HG02678 (cell line): ENCODE results near the gene KRABD2.
A peak's percentile ranks its signal among the peaks of the same experiment; 100 is the strongest.
"Not testable (repeated sequence)": the region's sequence is repeated elsewhere in the genome, so short reads cannot be mapped to it uniquely, and the experiment has no call there.

Experiments used
- ATAC-seq: cut with Tn5 transposase; IDR thresholded peaks from one replicate; pipeline ENCODE4 v1.9.1; 2021; ENCODE audit warnings: mild to moderate bottlenecking, moderate library complexity; ENCODE audit not compliant: unreplicated experiment

Gene KRABD2

DNA sequence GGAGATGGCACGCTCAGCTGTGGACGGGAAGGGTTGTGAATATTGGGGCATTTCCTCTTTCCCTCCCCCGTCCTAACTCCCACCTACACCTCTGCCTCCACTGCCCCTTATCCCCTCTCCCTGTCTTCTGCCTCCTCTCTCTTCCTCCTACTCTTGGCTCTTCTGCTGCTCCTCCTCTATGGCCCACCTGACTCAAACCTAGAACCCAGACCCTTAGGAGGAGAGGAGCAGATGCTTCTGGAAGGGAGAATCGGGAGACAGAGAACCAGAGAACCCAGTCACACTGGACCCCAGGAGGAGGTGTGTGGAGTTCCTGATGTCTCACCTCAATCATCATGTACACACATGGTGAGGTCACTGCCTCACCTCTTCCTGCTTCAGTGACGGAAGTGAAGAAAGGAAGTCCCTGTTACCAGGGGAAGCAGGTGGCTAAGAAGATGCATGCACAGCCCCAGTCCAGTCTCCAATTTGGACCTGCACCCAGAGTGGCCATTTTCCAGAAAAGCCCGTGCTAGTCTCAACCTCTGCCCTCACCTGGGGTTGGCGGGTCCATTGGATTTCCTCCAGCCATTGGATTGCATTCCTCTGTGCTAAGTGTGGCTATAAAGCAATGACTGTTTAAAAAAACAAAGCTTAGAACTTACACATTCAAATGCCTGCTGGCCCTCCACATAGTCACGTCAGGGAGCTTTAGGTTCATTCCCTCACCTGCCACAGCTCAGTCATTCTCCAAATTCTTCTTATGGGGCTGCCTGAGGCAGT, 17.1 kb upstream of the KRABD2 start:
- no peak for ATAC-seq

DNA sequence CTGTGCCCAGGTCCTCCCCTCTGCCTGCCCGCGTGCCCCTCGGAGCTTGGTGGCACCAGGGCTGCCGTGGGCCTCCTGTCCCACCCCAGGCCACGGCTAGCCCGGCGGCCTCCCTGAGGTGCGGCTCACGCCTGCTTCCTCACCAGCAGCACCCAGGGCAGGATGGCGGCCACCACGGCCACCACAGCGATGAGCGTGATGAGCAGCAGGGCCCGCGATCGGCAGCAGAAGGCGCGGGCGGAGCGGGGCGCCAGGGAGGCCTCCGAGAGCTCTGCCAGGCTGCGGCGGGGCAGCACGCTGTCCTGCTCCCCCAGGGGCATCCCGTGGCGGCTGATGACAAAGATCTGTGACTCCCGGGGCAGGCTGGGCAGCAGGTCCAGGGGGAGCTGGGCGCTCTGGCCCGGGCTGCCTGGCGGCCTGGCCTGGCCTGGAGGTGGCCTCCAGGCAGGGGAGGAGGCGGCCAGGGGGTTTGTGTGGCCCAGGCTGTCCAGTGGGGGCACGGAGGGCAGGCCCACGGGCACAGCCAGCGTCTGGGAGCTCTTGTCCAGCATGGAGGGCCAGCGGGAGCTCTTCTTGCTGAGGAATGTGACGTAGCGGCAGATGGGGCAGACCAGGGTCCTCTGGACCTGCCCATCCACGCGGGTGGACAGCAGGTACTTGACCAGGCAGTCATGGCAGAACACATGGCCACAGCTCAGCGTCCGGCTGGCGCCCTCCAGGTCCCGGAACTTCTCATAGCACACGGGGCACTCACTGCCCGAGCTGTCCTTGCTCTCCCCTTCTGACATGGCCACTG, 16.4 kb upstream of the KRABD2 start:
- ATAC-seq = no peak

DNA sequence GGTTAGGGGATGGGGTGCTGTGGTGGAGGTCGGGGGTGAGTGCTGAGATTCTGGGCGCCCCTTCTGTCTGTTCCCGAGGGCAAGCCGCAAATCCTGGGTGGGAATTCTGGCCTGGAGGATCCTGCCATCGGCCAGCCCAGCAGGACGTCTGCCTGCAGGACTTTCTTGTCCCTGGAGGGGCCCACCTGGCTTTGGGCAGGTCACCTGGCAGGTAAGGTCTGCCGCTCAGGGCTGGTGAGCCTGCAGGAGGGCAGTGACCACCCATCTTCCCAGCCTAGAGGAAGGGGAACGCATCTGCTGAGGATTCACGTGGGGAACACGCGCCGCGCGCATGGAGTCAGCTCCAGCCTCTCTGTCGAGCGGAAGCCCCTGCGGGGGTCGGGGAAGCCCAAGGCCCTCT, 15.8 kb upstream of the KRABD2 start:
- no peak for ATAC-seq

DNA sequence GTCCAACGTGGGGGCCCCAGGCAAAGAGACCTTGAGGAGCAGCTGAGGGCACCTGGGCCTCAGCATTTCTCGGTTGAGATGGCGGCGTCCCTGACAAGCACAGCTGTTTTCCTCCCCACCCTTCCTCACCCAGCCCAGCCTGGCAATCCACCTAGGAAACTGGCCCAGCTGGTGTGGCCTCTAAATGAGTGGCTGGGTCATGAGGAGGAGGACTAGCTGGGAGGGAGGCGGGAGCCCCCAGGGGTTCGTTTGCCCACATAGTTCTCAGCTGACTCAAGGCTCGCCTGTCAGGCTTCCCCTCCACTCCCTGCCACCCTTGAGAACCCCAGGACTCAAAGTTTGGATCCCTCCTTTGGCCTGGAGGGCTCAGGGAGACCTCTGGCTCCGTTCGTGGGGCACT, 15.2 kb upstream of the KRABD2 start:
- ATAC-seq = no peak

DNA sequence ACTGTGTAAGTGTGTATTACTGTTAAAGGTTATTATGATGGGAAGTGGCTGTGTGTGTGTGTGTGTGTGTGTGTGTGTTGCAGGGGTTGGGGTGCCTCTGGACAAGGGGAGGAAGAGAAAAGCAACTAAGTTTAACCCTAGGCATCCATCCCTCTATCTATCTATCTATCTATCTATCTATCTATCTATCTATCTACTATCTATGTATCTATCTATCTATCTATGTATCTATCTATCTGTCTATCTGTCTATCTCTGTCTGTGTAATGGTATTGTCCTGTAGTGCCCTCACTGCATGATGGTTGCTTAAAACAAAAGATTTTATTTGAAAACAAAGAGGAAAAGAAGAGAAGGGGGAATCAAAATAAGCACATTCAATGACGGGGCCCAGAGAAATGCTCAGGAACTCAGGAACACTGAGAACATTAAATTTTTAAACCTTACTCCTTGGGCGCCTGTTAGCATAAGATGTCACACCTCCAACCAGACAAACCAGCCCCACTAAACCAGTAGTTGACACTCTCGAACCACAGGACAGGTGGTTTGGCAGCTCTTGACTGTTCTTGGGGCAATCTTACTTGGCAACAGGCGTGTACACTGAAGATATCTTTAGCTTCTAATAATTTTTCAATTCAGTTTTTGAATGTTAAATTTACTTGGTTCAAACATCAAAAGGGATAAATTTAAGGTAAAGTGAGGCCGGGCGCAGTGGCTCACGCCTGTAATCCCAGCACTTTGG, 11.6 kb upstream of the KRABD2 start:
- ATAC-seq = no peak

DNA sequence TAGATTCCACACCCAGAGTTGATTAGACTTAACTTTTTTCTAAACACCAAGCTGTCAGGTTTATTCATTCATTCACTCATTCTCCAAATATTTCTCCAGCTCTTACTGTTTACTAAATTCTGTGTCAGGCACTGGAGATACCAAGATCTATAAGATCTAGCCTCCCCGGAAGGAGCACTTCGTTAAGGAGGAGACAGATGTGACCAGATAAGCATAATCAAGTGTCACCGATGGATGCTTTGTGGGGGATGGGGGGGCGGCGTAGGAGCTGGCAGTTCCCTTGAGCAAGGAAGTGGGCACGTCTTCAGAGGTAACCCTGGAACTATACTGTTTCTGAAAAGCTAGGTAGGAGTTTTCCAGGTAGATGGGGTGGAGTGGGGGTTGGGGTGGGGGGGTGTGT, 10.3 kb upstream of the KRABD2 start:
- no peak for ATAC-seq

DNA sequence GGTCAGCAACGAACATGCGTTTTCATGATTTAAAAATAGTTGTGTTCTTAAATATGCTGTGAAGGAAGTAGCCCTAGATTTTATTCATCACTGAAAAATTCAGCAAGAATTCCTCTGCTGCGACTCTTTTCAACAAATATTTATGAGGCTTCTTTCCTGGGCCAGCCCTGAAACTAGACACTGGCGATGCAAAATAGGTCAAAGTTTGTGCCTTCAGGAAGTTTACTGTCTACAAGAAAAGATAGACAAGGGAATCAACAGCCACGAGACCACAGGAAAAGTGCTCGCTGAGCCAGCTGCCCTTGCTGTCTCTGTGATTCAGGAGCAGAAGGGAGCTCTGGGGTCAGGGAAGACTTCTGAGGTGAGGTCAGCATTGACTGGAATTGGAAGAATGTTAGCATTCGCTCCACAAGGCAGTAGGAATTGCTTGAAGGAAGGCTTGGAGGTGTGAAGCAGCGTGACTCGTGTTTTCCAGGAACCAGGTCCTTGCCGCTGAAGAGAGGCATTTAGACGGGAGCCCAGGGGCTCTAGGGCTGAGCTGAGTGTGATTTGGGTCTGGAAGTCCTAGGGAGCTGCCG, 8.4 kb upstream of the KRABD2 start:
- no peak for ATAC-seq

DNA sequence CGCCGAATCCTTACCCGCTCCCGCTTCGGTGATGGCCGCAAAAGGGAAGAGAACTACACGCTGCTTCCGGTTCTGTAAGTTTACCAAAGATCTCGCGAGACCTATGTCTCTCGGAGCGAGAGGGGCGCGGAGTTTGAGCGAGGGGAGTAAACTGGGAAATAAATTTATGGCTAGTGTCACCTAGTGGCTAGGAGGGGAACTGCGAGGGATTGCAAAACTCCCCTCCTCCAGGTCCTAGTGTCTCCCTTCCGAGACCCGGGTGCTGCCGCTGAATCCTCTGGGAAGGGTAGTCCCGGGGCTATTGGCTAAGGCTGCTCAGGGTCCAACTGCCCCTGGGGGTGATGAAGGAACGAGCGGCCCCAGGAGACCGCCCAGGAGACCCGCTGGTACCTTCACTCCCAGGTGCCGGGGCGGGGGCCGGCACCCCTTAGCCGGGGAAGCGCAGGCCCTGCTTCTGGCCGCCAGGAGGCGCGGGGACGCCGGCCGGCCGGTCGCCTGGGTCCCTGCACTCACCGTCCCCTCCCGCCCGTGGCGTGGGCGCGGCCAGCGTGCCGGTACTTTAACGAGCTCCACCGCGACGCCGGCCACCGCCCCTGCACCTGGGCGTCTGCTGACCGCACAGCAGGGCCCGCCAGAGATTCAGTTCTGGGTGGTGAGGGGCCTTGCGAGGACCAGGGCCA, 6.8 kb upstream of the KRABD2 start, which contains the start of gene RPL26:
Gene RPL26, minus strand, starts transcription at position 51 of the 680 bp plus-strand sequence. CDS start 883 bp downstream, outside the sequence.
- peak; percentile 89 for ATAC-seq

DNA sequence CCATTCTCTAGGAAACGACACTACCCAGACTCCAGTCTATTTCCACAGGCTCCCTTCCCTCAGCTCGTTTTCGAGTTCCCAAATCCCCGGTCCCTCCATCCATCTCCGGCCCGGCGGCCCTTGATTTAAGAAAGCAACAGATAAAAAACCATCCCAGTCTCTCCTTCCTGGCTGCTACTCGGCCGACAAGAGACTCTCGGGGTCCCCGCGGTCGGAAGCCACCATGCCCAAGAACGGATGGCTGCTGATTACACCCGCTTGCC, 6.3 kb upstream of the KRABD2 start:
- ATAC-seq = no peak

DNA sequence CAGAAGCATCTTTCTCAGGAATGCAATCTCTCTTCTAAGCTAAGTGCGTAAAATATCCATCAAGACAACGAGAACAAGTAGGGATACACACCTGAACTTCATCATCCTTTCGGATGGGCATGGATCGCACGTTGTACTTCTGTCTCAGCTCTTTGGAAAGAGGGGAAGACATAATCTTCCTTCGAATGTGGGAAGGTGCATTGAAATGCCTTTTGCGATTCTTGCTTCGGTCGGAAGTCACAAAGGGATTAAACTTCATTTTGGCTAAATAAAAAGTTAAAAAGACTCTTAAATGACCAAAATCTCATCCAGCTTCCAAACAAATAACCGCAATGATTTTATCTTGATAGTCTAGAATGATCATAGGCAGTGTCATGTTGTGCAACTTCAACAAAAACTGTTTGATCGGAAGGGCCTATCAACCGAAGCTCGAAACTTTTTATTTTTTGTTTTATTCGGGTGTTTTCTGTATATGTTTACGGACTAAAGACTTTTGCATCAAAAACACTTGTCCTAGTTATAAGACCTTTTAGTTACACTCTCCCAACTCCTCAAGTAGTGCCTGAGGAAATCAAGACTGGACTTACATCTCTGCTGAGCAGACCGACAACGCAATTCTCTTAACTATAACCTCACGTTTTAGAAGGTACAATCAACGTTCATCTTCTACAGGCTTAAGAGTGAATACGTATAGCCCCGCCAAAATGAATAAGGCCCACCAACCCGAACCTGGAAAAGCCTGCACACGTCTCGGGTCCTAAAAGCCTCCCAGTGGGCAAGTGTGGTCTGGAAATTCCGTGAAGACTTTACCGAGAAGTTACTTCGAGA, 5.8 kb upstream of the KRABD2 start:
- ATAC-seq = no peak

DNA sequence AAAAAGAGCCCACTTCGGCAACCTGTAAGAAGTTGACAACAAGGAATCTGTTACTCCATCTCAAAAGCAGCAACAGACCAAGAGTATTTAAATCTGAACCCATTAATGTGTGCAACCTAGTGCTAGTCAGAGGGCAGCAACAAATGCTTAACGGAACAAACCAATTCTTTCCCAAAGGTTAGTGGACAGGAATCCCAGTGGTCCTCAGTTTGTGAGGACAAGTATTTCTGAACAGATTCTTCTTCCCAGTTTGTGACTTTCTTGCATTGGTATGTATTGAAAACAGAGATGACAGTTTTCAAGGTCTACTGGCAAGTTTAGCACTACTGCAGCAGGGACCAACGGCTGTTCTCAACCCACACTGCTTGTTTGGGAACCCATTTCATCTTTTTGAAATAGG, 3.5 kb upstream of the KRABD2 start:
- no peak for ATAC-seq

DNA sequence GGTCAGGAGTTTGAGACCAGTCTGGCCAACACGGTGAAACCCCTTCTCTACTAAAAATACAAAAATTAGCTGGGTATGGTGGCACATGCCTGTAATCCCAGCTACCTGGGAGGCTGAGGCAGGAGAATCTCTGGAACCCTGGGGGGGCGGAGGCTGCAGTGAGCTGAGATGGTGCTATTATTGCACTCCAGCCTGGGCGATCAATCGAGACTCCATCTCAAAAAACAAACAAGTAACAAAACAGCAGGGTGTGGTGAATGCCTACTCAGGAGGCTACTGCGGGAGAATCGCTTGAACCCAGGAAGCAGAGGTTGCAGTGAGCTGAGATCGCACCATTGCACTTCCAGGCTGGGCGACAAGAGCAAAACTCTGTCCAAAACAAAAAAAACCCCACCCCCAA, 1.6 kb upstream of the KRABD2 start:
- ATAC-seq = not testable (repeated sequence)

DNA sequence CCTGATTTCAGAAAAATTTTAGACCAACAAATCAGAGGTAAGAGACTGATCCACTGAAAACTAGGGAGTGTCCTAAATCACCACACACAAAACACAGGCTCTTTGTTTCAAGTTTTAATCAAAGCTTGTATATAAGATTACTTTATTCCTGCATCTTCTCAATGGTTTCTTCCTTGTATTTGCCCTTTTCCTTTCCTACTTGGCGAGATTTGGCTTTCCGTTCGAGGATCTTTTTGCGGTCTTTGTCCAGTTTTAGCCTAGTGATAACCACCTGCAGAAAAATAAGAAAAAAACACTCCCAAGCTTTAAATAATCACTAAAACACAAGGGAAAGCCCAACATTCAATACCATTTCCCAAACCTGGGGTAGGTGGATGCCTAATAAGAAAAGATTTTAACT, 918 bp upstream of the KRABD2 start:
- no peak for ATAC-seq

DNA sequence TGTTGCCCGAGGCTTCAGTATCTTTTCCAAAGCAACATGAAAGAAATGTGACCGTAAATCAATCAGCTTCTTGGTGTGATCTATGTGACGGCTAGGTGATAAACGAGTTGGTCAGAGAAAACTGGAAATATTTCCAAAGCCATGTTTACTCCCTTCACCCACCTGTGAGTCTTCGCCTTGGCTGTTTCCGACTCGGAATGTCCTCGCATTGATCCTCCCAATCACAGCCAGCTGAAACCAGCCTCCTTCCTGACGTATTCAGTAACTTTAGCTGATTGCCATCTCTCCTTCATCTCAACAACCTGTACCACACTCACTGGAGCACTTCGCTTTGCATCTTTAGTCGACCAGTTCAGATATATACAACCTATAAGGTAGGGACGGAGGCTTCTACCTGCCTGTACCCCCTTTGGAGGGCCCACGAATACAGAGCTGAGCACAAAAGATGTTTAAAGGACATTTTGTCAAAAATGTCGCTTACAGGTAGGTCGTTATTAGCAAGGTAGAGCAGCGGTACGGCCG, 705 bp downstream of the KRABD2 start:
- ATAC-seq = no peak

DNA sequence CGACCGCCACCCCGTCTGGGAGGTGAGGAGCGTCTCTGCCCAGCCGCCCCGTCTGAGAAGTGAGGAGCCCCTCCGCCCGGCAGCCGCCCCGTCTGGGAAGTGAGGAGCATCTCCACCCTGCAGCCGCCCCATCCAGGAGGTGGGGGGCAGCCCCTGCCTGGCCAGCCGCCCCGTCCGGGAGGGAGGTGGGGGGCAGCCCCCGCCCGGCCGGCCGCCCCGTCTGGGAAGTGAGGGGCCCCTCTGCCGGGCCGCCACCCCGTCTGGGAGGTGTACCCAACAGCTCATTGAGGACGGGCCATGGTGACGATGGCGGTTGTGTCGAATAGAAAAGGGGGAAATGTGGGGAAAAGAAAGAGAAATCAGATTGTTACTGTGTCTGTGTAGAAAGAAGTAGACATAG, 2.6 kb downstream of the KRABD2 start:
- ATAC-seq = not testable (repeated sequence)

DNA sequence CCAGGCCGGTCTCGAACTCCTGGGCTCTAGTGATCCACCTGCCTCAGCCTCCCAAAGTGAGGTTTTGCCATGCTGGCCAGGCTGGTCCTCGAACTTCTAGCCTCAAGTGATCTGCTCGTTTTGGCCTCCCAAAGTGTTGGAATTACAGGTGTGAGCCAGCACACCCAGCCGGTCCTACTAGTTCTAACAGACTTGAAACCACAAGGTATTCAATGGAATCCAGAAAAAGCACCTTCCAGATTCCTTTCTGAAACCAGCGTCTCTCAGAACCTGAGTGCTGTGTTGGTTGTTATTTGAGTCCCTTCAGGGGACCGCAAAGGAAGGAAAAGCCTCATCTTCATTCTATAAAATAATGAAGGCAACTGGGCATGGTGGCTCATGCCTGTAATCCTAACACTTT, 4.1 kb downstream of the KRABD2 start:
- no peak for ATAC-seq

DNA sequence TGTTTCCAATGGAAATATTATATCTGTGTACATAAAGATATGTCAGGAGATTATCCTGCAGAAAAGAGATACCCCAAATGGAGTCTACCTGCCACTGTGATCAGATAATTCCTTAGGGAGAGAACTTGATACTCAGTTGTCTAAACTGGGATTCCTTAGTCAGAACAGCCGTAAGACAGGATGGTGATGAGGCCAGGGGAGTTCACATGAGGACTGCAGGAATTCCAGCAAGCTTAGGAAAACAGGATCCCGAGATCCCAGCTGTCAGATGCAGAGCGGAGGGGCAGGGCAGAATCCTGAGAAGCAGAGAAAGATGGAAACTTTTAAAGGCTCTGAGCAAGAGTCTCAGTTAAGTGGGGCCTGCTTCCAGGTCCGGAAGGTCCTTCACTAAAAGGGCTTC, 4.7 kb downstream of the KRABD2 start:
- no peak for ATAC-seq

DNA sequence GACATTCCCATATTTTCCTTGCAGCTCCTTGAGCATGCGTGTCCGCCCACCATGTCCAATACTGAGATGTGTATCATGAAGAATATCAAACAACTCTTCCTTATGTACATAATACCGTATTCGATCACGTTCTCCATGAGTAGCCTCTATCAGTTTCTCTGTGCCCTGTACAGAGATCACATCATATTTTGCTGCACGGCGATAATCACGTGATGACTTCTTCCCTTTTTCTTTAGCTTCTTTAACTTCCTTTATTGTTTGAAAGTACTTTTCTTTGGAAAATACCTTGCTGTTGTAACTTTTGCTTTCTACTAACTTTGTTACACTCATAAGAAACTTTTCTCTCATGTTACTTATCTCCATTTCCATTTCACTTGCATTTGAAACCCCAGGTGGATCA, 6.6 kb downstream of the KRABD2 start:
- no peak for ATAC-seq

DNA sequence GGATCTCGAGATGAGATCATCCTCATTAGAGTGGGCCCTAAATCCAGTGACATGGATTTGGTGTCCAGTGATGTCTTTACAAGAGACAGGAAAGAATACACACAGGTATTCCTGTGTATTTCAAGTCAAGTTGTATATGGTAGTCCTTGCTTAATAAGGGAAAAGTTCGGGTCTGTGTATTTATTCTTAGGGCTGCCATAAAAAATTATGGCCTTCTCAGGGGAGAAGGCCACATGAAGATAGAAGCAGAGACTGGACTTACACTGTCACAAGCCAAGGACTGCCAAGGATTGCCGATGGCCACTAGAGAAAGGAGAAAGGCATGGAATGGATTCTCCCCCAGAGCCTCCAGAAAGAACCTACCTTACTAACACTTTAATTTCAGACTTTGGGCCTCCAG, 8.3 kb downstream of the KRABD2 start:
- ATAC-seq = no peak

DNA sequence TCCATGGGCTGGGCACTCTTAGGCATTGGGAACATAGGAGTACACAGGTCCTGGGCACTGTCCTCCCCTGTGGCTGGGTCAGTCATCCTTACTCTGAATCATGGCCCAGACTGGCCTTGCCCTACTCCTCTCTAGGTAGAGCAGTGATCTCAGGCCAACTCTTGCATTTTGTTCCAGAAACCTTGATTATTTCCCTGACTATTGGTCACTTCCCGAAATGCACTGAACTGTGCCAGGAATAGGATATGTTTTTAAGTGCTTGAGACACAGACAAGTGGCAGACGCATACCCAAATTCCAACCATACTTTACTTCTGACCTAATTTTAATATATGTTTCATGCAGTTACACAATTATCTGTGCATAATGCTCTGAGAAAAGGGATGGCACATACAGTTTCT, 10.3 kb downstream of the KRABD2 start:
- no peak for ATAC-seq
